Chondrocyte (in vitro differentiated cells): ENCODE measurements around the gene BCAN. TPM values are rescaled to one million over a fixed set of nuclear protein-coding genes. Genes with fewer than 3 reads are reported as not detected.

Source experiments
- DNase-seq: peaks from one replicate; pipeline ENCODE4 v3.0.0; 2021; ENCODE audit warnings: mixed read lengths, low spot score
- H3K27ac Mint-ChIP-seq: one replicate; pipeline ENCODE4 v1.8.0; 2021; ENCODE audit warnings: mild to moderate bottlenecking, moderate library complexity, mixed read lengths; ENCODE audit not compliant: unreplicated experiment
- H3K27me3 Mint-ChIP-seq: 2 replicates; pipeline ENCODE4 v1.8.0; 2021; ENCODE audit warnings: low read depth, mixed read lengths
- H3K36me3 Mint-ChIP-seq: 2 replicates; pipeline ENCODE4 v1.8.0; 2021; ENCODE audit warnings: low read depth, mixed read lengths
- H3K4me1 Mint-ChIP-seq: 2 replicates; pipeline ENCODE4 v1.8.0; 2021; ENCODE audit warnings: low read depth, mild to moderate bottlenecking, mixed read lengths
- H3K4me3 Mint-ChIP-seq: one replicate; pipeline ENCODE4 v1.8.0; 2021; ENCODE audit warnings: mild to moderate bottlenecking, moderate library complexity, mixed read lengths; ENCODE audit not compliant: unreplicated experiment
- H3K9me3 Mint-ChIP-seq: 2 replicates; pipeline ENCODE4 v1.8.0; 2021; ENCODE audit warnings: low read depth, mixed read lengths
- total RNA-seq: library from RNA; stranded (reverse); gene quantifications from 3 replicates; pipeline ENCODE4 v1.2.1, GENCODE V29; 2021
- TF ChIP-seq, protein P1 (sequence below): fragments of 200-600 bp; sonication (generic); IDR thresholded peaks from 2 replicates; pipeline ENCODE4 v1.5.0; 2021; ENCODE audit warnings: antibody characterized with exemption, mild to moderate bottlenecking, moderate library complexity

Gene BCAN
- total RNA-seq, 1 donor from 2014 or later: not detected

DNA sequence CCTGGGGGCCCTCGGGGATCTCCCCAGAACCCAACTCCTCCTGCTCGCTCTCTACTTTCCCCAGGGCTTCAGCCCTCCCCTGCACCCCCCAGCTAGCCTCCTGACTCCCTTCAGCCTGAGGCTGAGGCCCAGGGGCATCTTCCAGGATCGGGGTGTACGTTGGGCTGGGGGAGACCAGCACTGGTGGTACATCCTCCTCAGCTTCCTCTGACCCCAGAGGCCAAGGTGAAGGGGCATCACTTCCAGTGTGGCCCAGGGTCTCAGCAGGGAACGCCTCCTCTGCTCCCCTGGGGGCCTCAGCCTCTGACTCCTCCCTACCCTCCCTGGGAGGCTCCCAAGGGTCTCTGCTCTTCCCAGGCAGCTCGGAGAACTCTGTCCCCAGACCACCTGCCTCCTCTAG is 28.4 kb downstream of the BCAN start:
- Mint-ChIP-seq H3K4me1 (peaks cover 12% of the 10 kb centered on the region), H3K27ac (no peak overlapping the region), H3K4me3 (no peak overlapping the region), H3K36me3 (peaks cover 6% of the 10 kb centered on the region), H3K9me3 (no peaks in the 10 kb centered on the region), H3K27me3 (peaks cover 14% of the 10 kb centered on the region)
- TF ChIP-seq, protein P1, sequence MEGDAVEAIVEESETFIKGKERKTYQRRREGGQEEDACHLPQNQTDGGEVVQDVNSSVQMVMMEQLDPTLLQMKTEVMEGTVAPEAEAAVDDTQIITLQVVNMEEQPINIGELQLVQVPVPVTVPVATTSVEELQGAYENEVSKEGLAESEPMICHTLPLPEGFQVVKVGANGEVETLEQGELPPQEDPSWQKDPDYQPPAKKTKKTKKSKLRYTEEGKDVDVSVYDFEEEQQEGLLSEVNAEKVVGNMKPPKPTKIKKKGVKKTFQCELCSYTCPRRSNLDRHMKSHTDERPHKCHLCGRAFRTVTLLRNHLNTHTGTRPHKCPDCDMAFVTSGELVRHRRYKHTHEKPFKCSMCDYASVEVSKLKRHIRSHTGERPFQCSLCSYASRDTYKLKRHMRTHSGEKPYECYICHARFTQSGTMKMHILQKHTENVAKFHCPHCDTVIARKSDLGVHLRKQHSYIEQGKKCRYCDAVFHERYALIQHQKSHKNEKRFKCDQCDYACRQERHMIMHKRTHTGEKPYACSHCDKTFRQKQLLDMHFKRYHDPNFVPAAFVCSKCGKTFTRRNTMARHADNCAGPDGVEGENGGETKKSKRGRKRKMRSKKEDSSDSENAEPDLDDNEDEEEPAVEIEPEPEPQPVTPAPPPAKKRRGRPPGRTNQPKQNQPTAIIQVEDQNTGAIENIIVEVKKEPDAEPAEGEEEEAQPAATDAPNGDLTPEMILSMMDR: no peak
- no peak for DNase-seq

DNA sequence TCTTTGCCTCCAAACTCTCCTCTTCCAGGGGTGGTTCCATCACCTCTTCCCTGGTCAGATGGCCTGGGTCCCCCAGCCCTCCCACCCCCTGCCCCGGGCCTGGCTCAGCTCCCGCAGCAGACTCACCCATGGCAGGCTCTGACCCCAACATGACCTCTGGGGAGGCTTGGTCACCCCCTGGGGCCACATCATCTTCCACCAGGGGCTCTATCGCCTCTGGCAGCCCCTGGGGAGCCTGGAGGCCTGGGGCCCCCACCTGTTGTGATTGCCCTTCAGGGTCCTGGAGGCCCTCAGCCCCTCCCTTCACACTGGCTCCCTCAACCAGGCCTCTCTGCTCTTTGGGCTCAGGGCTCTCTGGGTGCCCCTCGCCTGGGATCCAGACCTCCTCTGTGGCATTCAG is 28.9 kb downstream of the BCAN start:
- no peak for DNase-seq
- TF ChIP-seq, protein P1: no peak
- Mint-ChIP-seq H3K9me3 (no peaks in the 10 kb centered on the region), H3K4me1 (peaks cover 12% of the 10 kb centered on the region), H3K27ac (no peak overlapping the region), H3K36me3 (peaks cover 6% of the 10 kb centered on the region), H3K27me3 (peaks cover 14% of the 10 kb centered on the region), H3K4me3 (no peak overlapping the region)

GRCh38 chr1:156671804-156672203 is 29.9 kb downstream of the BCAN start:
- H3K4me1 Mint-ChIP-seq: peaks cover 15% of the 10 kb centered on the region
- no peak overlapping the region for H3K4me3 Mint-ChIP-seq
- H3K27ac Mint-ChIP-seq: no peak overlapping the region
- TF ChIP-seq, protein P1: no peak
- peaks cover 14% of the 10 kb centered on the region for H3K27me3 Mint-ChIP-seq
- peaks cover 6% of the 10 kb centered on the region for H3K36me3 Mint-ChIP-seq
- DNase-seq: no peak
- no peaks in the 10 kb centered on the region for H3K9me3 Mint-ChIP-seq

DNA sequence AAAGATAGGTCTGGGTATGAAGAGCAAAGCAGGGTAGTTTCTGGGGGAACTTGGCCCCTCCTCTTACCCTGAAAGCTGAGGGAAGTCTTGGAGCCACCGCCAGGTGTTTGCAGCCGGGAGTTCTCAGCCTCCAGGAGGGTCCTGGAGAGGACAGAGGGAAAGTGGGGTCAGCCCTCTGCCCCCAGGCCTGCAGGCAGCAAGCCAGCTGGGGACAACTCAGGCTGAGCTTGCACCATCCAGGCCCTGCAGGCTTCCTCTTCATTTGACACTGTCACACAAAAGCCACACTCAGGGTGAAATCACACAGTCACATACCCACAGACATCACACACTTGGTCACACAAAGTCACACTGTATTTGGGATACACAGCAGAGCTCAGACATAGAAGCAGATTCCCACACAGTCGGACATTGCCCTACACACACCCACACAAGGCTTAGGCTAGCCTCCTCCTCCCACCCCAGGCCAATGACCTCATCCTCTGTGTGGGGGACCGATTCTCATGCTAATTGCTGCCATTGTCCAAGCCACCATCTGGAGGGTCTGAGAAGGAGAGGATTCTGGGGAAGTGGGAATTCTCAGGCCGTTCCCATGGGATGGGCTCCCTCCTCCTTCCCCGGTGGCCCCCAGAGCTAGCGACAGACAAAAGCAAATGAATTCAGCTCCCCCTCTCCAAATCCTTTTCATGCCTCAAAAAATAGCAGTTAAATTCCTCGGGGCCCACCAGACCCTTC is 31.6 kb downstream of the BCAN start:
- Mint-ChIP-seq H3K36me3 (peaks cover 6% of the 10 kb centered on the region), H3K9me3 (no peaks in the 10 kb centered on the region), H3K27ac (no peak overlapping the region), H3K27me3 (peaks cover 16% of the 10 kb centered on the region), H3K4me3 (no peak overlapping the region), H3K4me1 (peaks cover 25% of the 10 kb centered on the region)
- no peak for DNase-seq
- TF ChIP-seq, protein P1: no peak

DNA sequence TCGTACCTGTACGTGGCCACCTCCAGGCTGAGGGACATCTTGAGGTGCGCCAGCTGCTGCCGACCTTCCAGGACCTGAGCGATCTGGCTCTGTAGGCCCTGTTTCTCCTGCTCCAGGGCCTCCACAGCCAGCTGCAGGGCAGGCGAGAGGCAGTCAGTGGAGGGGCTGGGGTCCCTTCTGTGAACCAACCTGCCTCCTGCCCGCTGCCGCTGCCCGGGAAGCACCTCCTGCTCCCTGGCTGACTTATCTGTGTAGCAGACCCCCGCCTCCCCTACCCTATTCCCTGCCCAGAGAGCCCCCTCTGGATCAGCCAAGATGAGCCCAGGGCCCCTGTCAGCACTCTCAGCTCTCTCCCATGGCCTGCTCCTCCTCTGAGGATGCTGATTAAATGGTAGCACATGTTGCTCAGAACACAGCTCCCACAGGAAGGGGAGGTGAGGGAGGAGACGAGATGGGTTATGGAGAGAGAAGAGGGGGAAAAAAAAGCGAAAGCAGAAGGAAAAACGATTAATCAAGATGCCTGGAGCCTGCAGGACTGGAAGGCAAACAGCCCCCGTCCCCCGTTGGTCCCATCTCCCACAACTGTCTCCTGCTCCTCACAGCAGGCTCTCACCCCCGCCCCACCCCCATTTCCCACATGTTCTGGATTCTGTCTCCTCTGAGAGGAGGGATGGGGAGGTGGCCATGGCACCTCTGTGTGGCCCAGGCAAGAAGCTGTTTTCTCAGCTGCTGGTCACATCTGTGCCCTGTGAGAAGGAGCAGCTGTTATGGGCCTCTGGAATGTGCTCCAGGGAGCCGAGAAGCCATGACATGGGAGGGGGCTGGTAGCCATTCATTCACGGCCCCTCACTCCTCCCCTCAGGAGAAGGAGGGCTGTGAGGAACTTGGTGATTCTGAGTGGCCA is 33.5 kb downstream of the BCAN start:
- Mint-ChIP-seq H3K27ac (no peak overlapping the region), H3K9me3 (no peaks in the 10 kb centered on the region), H3K27me3 (peaks cover 21% of the 10 kb centered on the region), H3K4me1 (peaks cover 25% of the 10 kb centered on the region), H3K4me3 (no peak overlapping the region), H3K36me3 (peaks cover 6% of the 10 kb centered on the region)
- TF ChIP-seq, protein P1: no peak
- DNase-seq: no peak
